ENCODE results near the gene POP4.

Gene POP4

GRCh38 chr19:29576761-29577648 is 29.1 kb upstream of the POP4 start:
- no peak for DNase-seq (ENCODE audit: low read depth, low spot score)

DNA sequence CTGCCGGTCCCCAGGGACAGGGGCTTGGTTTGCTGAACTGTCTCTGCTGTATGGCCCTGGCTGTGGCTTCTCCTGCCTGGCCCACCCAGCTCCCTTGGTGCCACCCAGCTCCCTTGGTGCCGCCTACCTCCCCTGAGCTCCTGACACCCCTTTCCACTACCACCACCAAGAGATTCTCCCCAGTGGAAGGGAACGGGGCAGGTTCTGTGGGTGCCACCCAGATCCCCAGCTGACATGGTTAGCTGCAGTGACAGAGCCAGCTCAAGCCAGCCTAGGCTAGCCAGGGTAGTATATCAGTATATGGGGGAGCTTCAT is 28.5 kb upstream of the POP4 start:
- no peak for DNase-seq (ENCODE audit: low read depth, low spot score)

GRCh38 chr19:29578349-29578748 is 27.7 kb upstream of the POP4 start:
- DNase-seq (ENCODE audit: low read depth, low spot score), result no peak

DNA sequence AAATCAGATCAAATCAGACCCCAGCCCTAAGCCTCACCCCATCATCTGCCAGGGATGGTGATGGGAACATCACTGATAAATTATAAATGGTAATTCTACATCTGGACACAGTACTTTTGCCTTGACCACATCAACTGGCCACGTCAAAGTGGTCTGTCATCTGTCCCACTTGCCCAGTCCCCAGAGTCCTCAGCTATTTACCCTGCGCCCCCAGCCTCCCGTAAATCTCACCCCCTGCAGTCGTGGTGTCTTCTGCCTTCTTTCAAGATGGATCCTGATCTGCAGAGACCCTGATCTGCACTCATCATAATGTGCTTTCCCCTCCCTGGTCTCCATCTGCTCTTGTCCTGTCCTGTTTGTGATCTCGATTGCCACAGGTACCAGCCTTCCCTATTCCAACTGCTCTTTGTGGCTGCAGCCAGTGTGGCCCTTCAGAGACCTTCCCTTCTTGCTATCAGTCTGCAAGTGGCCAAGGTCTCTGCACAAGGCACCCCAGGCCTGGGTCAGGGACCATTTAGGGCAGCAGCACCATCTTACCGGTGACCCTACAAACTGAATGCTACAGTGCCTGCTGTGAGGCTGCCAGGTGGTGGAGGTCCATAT is 26.7 kb upstream of the POP4 start:
- no peak for DNase-seq (ENCODE audit: low read depth, low spot score)

- DNase-seq (ENCODE audit: low read depth, low spot score), result no peak
These were observed 24.7 kb upstream of the POP4 start for GRCh38 chr19:29581398-29581797.

DNA sequence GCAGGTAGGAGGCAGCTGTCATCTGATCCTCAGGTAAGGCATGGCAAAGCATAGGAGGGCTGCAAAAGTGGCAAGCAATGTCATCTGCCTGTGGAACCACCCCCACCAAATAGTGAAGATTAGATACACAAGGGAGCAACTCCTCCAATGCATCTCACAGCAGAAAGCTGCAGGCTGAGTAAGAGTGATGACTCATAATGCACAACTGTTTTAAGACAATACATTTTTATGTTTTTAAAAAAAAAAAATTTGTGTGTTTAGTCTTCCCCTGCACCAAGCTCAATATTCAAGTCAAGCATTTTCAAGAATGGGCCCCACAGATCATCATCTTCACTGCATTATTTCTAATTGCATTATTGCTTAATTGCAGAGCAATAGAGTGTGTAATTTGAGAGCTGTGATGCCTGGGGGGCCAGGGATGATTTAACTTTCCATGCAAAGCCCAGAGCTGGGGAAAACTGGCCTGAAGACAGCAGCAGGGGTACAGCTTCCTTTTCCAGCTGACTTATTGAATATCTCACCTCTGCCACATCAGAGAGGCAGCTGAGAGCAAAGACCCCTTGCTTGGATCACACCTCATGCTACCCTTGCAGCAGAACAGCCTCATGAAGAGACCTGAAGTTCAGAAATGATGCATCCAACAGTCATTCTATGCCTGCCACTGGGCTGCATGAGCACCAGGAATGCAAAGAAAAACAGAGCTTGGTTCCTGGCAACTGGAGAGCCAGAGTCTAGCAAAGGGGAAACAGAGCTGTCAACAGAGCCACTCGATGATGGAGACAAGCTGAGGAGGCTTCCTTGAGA is 22.7 kb upstream of the POP4 start:
- no peak for DNase-seq (ENCODE audit: low read depth, low spot score)

DNA sequence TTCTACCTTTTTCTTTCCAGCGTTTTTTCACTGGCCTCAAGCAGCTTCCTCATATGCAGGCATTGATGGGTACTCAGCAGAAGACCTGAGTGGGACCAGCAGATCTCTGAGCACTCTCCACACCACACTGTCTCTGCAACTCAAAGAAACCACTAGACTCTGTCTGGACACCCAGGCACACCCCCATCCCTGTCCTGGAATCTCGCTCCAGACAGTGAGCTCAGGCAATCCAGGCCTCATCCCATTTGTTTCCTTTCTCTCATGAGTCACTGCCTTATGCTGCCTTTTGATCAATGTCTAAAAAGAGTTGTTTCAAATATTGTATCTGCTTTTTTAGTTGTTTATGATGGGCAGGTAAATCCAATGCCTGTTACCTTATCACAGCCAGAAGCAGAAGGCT is 19.7 kb upstream of the POP4 start:
- DNase-seq (ENCODE audit: low read depth, low spot score), result no peak

- DNase-seq (ENCODE audit: low read depth, low spot score), result no peak
These were observed 19.0 kb upstream of the POP4 start for GRCh38 chr19:29587059-29587458.

GRCh38 chr19:29587518-29587986 is 18.5 kb upstream of the POP4 start:
- DNase-seq (ENCODE audit: low read depth, low spot score), result no peak

GRCh38 chr19:29588095-29588494 is 18.0 kb upstream of the POP4 start:
- no peak for DNase-seq (ENCODE audit: low read depth, low spot score)

DNA sequence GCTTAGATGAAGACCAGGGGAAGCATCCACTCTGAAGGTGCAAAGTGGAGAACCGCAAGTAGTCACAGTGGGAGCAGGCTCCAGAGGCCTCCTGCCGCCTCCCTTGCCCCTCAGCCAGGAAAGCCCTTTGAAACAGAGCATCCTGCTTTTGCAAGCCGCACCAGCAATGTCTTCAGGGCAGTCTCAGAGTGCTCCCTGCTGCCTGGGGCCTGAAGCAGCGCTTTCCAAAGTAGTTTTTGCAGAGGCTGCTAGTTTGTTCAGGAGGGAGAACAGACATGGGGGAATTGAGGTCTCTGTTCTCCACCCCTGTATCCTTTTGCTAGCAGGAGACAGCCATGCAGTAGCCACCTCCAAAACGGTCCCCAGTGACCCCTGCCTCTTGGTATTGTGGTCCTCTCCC is 15.8 kb upstream of the POP4 start:
- no peak for DNase-seq (ENCODE audit: low read depth, low spot score)

DNA sequence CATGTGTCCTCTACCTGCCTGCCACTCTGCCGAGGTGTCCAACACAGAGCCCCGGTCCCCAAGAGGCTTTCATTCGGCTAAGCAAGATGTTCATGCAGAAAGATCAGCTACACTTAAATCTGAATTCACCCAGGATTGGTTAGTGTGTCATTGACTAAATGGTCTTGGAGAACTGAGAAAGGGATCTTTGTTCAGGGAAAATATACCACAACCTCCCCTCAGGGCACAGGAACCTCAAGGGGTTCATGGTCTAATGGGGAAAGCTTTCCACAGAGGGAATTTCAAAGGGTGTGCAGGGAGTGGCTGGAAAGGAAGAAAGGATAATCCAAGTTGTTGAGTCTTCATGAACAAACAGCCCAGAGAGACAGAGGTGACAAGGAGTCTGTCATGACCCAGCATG is 14.4 kb upstream of the POP4 start:
- no peak for DNase-seq (ENCODE audit: low read depth, low spot score)

GRCh38 chr19:29593869-29594268 is 12.2 kb upstream of the POP4 start:
- no peak for DNase-seq (ENCODE audit: low read depth, low spot score)

- no peak for DNase-seq (ENCODE audit: low read depth, low spot score)
These were observed 9.9 kb upstream of the POP4 start for GRCh38 chr19:29596080-29596727.

- DNase-seq (ENCODE audit: low read depth, low spot score), result no peak
These were observed 9.1 kb upstream of the POP4 start for GRCh38 chr19:29596885-29597525.

- no peak for DNase-seq (ENCODE audit: low read depth, low spot score)
These were observed 8.0 kb upstream of the POP4 start for GRCh38 chr19:29598036-29598435.

GRCh38 chr19:29598496-29598895 is 7.6 kb upstream of the POP4 start:
- no peak for DNase-seq (ENCODE audit: low read depth, low spot score)

- no peak for DNase-seq (ENCODE audit: low read depth, low spot score)
These were observed 2.8 kb upstream of the POP4 start for GRCh38 chr19:29603308-29603707.

DNA sequence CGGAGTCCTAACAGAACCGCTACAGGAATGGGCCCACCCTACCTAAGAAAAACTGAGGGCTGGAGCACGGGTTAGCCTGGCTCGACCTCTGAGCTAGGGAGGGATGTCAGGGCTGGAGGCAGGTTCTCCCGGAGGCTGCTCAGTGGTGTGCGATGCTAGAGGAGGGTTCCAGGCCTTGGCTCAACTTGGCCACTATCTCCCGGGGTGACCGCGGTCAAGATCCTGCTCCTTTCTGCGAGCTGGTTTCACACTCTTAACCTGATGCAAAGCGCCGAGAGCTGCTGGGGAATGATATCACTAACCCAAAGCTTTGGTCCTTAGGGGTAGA is 301 bp downstream of the POP4 start:
- DNase-seq (ENCODE audit: low read depth, low spot score), result no peak

- DNase-seq (ENCODE audit: low read depth, low spot score), result no peak
These were observed 3.6 kb downstream of the POP4 start for GRCh38 chr19:29609636-29610035.

- DNase-seq (ENCODE audit: low read depth, low spot score), result no peak
These were observed 4.1 kb downstream of the POP4 start for GRCh38 chr19:29610213-29610573.

All from iPS DF 19.7 (cell line).